Measurements from ENCODE around the gene TTC34. TPM values are rescaled to one million over a fixed set of nuclear protein-coding genes. Genes with fewer than 3 reads are reported as not detected.

The TTC34 gene
- total RNA-seq, 4 donors from 2014 or later = not detected

- Histone ChIP-seq H3K27ac (no peak overlapping the region), H3K27me3 (peaks cover 18 to 42% (median 23%) of the 10 kb centered on the region in 3 donors), H3K9me3 (peaks cover 0 to 5% (median 0%) of the 10 kb centered on the region in 3 donors), H3K4me3 (no peak overlapping the region), H3K4me1 (peaks cover 0 to 10% of the 10 kb centered on the region in 2 donors), H3K36me3 (no peaks in the 10 kb centered on the region)
- ATAC-seq = no peak
- TF ChIP-seq POLR2A (IDR thresholded peaks at IDR 0.05) (no peak), CTCF (IDR thresholded peaks at IDR 0.05 in 4 of 5, conservative IDR thresholded peaks at IDR 0.05 in 1 of 5) (no peak)
- in situ Hi-C loops (cut with MboI; ENCODE audit: low sequenced_read_pairs in 4 of 4) = no loop called here
- intact Hi-C loops (cut with DNase I; ENCODE audit: low total_unique reads) = loop anchor here (10.0 kb wide), 1 partner anchor 85 kb away; the partner anchor contains the start of gene TNFRSF14
- no peak for DNase-seq
Measured at GRCh38 chr1:2639607-2640521, 161.6 kb downstream of the TTC34 start.

- in situ Hi-C loops (cut with MboI; ENCODE audit: low sequenced_read_pairs in 4 of 4) = no loop called here
- intact Hi-C loops (cut with DNase I; ENCODE audit: low total_unique reads) = no loop called here
Measured at GRCh38 chr1:2639203-2639602, 162.3 kb downstream of the TTC34 start.

GRCh38 chr1:2638466-2639115, 162.9 kb downstream of the TTC34 start:
- H3K27ac ChIP-seq = no peak overlapping the region
- peaks cover 0 to 5% (median 0%) of the 10 kb centered on the region in 3 donors for H3K9me3 ChIP-seq
- TF ChIP-seq CTCF (IDR thresholded peaks at IDR 0.05 in 4 of 5, conservative IDR thresholded peaks at IDR 0.05 in 1 of 5) (no peak), POLR2A (IDR thresholded peaks at IDR 0.05) (no peak)
- in situ Hi-C loops (cut with MboI; ENCODE audit: low sequenced_read_pairs in 4 of 4) (no loop called here), intact Hi-C loops (cut with DNase I; ENCODE audit: low total_unique reads) (no loop called here)
- no peaks in the 10 kb centered on the region for H3K36me3 ChIP-seq
- DNase-seq (no peak), ATAC-seq (no peak)
- H3K4me3 ChIP-seq = no peak overlapping the region
- H3K4me1 ChIP-seq = peaks cover 0 to 10% of the 10 kb centered on the region in 2 donors
- peaks cover 23 to 46% (median 28%) of the 10 kb centered on the region in 3 donors for H3K27me3 ChIP-seq

More at GRCh38 chr1:2639203-2639602, 162.3 kb downstream of the TTC34 start:
- Histone ChIP-seq H3K4me3 (no peak overlapping the region), H3K4me1 (peaks cover 0 to 10% of the 10 kb centered on the region in 2 donors), H3K36me3 (no peaks in the 10 kb centered on the region), H3K9me3 (peaks cover 0 to 5% (median 0%) of the 10 kb centered on the region in 3 donors), H3K27me3 (peaks cover 19 to 45% (median 25%) of the 10 kb centered on the region in 3 donors), H3K27ac (no peak overlapping the region)
- ATAC-seq (no peak), DNase-seq (no peak)
- no peak for TF ChIP-seq POLR2A (IDR thresholded peaks at IDR 0.05)
- no peak for TF ChIP-seq CTCF (IDR thresholded peaks at IDR 0.05 in 4 of 5, conservative IDR thresholded peaks at IDR 0.05 in 1 of 5)

GRCh38 chr1:2637442-2638145, 163.9 kb downstream of the TTC34 start:
- DNase-seq (no peak), ATAC-seq (no peak)
- H3K4me3 ChIP-seq = no peak overlapping the region
- in situ Hi-C loops (cut with MboI; ENCODE audit: low sequenced_read_pairs in 4 of 4) = no loop called here
- H3K4me1 ChIP-seq = peaks cover 0 to 7% of the 10 kb centered on the region in 2 donors
- H3K36me3 ChIP-seq = no peaks in the 10 kb centered on the region
- TF ChIP-seq CTCF (IDR thresholded peaks at IDR 0.05 in 4 of 5, conservative IDR thresholded peaks at IDR 0.05 in 1 of 5) (no peak), POLR2A (IDR thresholded peaks at IDR 0.05) (no peak)
- no peak overlapping the region for H3K27ac ChIP-seq
- peaks cover 0 to 5% (median 0%) of the 10 kb centered on the region in 3 donors for H3K9me3 ChIP-seq
- H3K27me3 ChIP-seq = peaks cover 28 to 49% (median 34%) of the 10 kb centered on the region in 3 donors
- intact Hi-C loops (cut with DNase I; ENCODE audit: low total_unique reads) = no loop called here
